ENCODE data around the gene UVRAG.

The UVRAG gene

GRCh38 chr11:75855206-75855605 lies 40.2 kb downstream of the UVRAG start:
- H3K4me2 ChIP-seq (ENCODE audit: low read length) = no peak overlapping the region
- peaks cover 35% of the 10 kb centered on the region for H3K36me3 ChIP-seq (replicated peaks; ENCODE audit: low read depth, low read length)
- no peaks in the 10 kb centered on the region for H3K4me1 ChIP-seq (ENCODE audit: low read length)
- no peak overlapping the region for H2AFZ ChIP-seq (ENCODE audit: low read depth, low read length)
- H3K4me3 ChIP-seq (ENCODE audit: low read length) = no peak overlapping the region
- no peak for TF ChIP-seq EZH2phosphoT487 (IDR thresholded peaks at IDR 0.05; ENCODE audit: low read depth)
- TF ChIP-seq, protein P1, sequence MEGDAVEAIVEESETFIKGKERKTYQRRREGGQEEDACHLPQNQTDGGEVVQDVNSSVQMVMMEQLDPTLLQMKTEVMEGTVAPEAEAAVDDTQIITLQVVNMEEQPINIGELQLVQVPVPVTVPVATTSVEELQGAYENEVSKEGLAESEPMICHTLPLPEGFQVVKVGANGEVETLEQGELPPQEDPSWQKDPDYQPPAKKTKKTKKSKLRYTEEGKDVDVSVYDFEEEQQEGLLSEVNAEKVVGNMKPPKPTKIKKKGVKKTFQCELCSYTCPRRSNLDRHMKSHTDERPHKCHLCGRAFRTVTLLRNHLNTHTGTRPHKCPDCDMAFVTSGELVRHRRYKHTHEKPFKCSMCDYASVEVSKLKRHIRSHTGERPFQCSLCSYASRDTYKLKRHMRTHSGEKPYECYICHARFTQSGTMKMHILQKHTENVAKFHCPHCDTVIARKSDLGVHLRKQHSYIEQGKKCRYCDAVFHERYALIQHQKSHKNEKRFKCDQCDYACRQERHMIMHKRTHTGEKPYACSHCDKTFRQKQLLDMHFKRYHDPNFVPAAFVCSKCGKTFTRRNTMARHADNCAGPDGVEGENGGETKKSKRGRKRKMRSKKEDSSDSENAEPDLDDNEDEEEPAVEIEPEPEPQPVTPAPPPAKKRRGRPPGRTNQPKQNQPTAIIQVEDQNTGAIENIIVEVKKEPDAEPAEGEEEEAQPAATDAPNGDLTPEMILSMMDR (IDR thresholded peaks at IDR 0.05; ENCODE audit: low read depth, low read length) = no peak
- no peaks in the 10 kb centered on the region for H3K27me3 ChIP-seq (ENCODE audit: low read depth, low read length)
- no peak overlapping the region for H3K27ac ChIP-seq (ENCODE audit: low read length)
- H3K9ac ChIP-seq (ENCODE audit: low read length) = no peak overlapping the region
- H3K79me2 ChIP-seq (ENCODE audit: low read length) = peaks cover 86% of the 10 kb centered on the region
- H3K9me3 ChIP-seq (ENCODE audit: insufficient read depth, low read length) = no peaks in the 10 kb centered on the region
- H4K20me1 ChIP-seq (ENCODE audit: insufficient read depth, low read length) = peaks cover 68% of the 10 kb centered on the region

GRCh38 chr11:75856912-75857311 lies 41.9 kb downstream of the UVRAG start:
- H2AFZ ChIP-seq (ENCODE audit: low read depth, low read length) = no peak overlapping the region
- H3K36me3 ChIP-seq (replicated peaks; ENCODE audit: low read depth, low read length) = peaks cover 36% of the 10 kb centered on the region
- no peaks in the 10 kb centered on the region for H3K27me3 ChIP-seq (ENCODE audit: low read depth, low read length)

DNA sequence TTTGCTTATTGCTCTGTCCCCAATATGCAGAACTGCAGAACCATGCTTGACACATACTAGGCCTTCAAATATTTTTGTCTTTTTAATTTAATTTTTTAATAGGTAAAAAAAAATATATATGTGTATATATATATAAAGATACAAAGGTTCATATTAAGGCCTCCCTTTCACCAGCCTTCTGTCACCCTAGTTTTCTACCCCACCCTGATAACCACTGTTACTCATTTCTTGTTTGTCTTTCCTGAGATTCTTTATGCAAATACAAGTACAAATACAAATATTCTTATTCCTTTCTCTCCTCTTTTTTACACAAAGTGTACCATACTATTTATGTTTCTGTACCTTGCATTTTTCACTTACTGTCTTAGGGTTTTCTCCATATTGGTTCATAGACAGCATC lies 43.0 kb downstream of the UVRAG start:
- Histone ChIP-seq H3K4me3 (ENCODE audit: low read length) (no peak overlapping the region), H3K9me3 (ENCODE audit: insufficient read depth, low read length) (no peaks in the 10 kb centered on the region), H3K27ac (ENCODE audit: low read length) (no peak overlapping the region), H3K79me2 (ENCODE audit: low read length) (peaks cover 73% of the 10 kb centered on the region), H3K9ac (ENCODE audit: low read length) (no peak overlapping the region), H3K4me1 (ENCODE audit: low read length) (no peaks in the 10 kb centered on the region), H3K4me2 (ENCODE audit: low read length) (no peak overlapping the region), H3K36me3 (replicated peaks; ENCODE audit: low read depth, low read length) (peaks cover 36% of the 10 kb centered on the region), H4K20me1 (ENCODE audit: insufficient read depth, low read length) (peaks cover 64% of the 10 kb centered on the region), H3K27me3 (ENCODE audit: low read depth, low read length) (no peaks in the 10 kb centered on the region), H2AFZ (ENCODE audit: low read depth, low read length) (no peak overlapping the region)
- TF ChIP-seq, protein P1 (IDR thresholded peaks at IDR 0.05; ENCODE audit: low read depth, low read length) = no peak
- no peak for TF ChIP-seq EZH2phosphoT487 (IDR thresholded peaks at IDR 0.05; ENCODE audit: low read depth)

More at GRCh38 chr11:75856912-75857311, 41.9 kb downstream of the UVRAG start:
- H3K9me3 ChIP-seq (ENCODE audit: insufficient read depth, low read length) = no peaks in the 10 kb centered on the region
- no peak overlapping the region for H3K9ac ChIP-seq (ENCODE audit: low read length)
- peaks cover 76% of the 10 kb centered on the region for H3K79me2 ChIP-seq (ENCODE audit: low read length)
- H3K4me1 ChIP-seq (ENCODE audit: low read length) = no peaks in the 10 kb centered on the region
- TF ChIP-seq EZH2phosphoT487 (IDR thresholded peaks at IDR 0.05; ENCODE audit: low read depth) = no peak
- TF ChIP-seq, protein P1 (IDR thresholded peaks at IDR 0.05; ENCODE audit: low read depth, low read length) = no peak
- H3K4me2 ChIP-seq (ENCODE audit: low read length) = no peak overlapping the region
- H4K20me1 ChIP-seq (ENCODE audit: insufficient read depth, low read length) = peaks cover 63% of the 10 kb centered on the region
- H3K27ac ChIP-seq (ENCODE audit: low read length) = no peak overlapping the region
- H3K4me3 ChIP-seq (ENCODE audit: low read length) = no peak overlapping the region

DNA sequence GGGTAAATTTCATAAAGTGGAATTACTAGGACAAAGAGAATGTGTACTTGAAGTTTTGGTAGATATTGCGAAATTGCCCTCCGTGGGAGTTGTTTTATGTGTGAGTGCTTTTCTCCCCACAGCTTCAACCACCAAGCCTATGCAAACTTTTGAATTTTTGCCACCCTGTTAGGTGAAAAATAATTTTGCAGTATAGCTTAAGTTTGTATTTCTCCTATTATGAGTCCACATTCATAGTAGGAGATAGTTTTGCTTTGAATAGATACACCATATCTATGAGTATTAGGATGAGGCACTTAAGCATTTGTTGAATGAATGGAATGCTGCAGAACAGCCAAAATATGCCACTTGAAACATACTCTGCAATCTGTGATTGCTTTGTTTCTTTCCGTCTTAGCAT lies 43.6 kb downstream of the UVRAG start:
- Histone ChIP-seq H3K36me3 (replicated peaks; ENCODE audit: low read depth, low read length) (peaks cover 36% of the 10 kb centered on the region), H3K79me2 (ENCODE audit: low read length) (peaks cover 76% of the 10 kb centered on the region), H3K4me1 (ENCODE audit: low read length) (no peaks in the 10 kb centered on the region), H3K4me2 (ENCODE audit: low read length) (no peak overlapping the region), H2AFZ (ENCODE audit: low read depth, low read length) (no peak overlapping the region), H3K4me3 (ENCODE audit: low read length) (no peak overlapping the region), H3K27me3 (ENCODE audit: low read depth, low read length) (no peaks in the 10 kb centered on the region), H3K9me3 (ENCODE audit: insufficient read depth, low read length) (no peaks in the 10 kb centered on the region), H4K20me1 (ENCODE audit: insufficient read depth, low read length) (peaks cover 70% of the 10 kb centered on the region), H3K27ac (ENCODE audit: low read length) (no peak overlapping the region), H3K9ac (ENCODE audit: low read length) (no peak overlapping the region)
- TF ChIP-seq, protein P1 (IDR thresholded peaks at IDR 0.05; ENCODE audit: low read depth, low read length) = no peak
- no peak for TF ChIP-seq EZH2phosphoT487 (IDR thresholded peaks at IDR 0.05; ENCODE audit: low read depth)

All from OCI-LY3 (cell line).